Large intestine (tissue), 3 donors: ENCODE results near the gene DLEC1. TPM values are rescaled to one million over a fixed set of nuclear protein-coding genes. Genes with fewer than 3 reads are reported as not detected.

Experiments used
- DNase-seq, 2 donors: peaks; one replicate each; pipeline versions ENCODE4 v3.0.0 to v3.0.0-alpha.2; 2013
- H3K27ac ChIP-seq: one replicate; pipeline ENCODE4 v1.5.1; 2013; ENCODE audit warnings: low read length
- H3K27me3 ChIP-seq: 2 replicates; pipeline ENCODE4 v1.6.1; 2013; ENCODE audit warnings: low read length; ENCODE audit not compliant: control insufficient read depth, insufficient read depth
- H3K36me3 ChIP-seq: 2 replicates; pipeline ENCODE4 v1.6.1; 2013; ENCODE audit warnings: low read length; ENCODE audit not compliant: control insufficient read depth, insufficient read depth
- H3K4me1 ChIP-seq: one replicate; pipeline ENCODE4 v1.6.1; 2013; ENCODE audit warnings: low read length; ENCODE audit not compliant: control insufficient read depth, insufficient read depth
- H3K4me3 ChIP-seq: one replicate; pipeline ENCODE4 v1.5.1; 2013; ENCODE audit warnings: low read length
- H3K9me3 ChIP-seq: one replicate; pipeline ENCODE4 v1.6.1; 2013; ENCODE audit warnings: mild to moderate bottlenecking, low read depth, low read length, moderate library complexity; ENCODE audit not compliant: control insufficient read depth
- WGBS: methylation state at CpG from one replicate; pipeline ENCODE4 v1.1.5; 2013; ENCODE audit warnings: low lambda C conversion rate; ENCODE audit not compliant: insufficient coverage; 5-methylcytosine and 5-hydroxymethylcytosine counted together
- polyA plus RNA-seq: library from polyadenylated mRNA; unstranded; fragments of 120-200 nt; gene quantifications from one replicate; pipeline ENCODE4 v1.2.1, GENCODE V29; 2013

Gene DLEC1
- polyA plus RNA-seq, 1 donor, result 1.2 TPM

GRCh38 chr3:38095669-38096483, 56.9 kb downstream of the DLEC1 start:
- DNase-seq, result no peak

GRCh38 chr3:38097446-38098375, 58.7 kb downstream of the DLEC1 start:
- no peaks in the 10 kb centered on the region for H3K4me1 ChIP-seq
- no peak for DNase-seq
- H3K27me3 ChIP-seq, result no peaks in the 10 kb centered on the region
- H3K36me3 ChIP-seq, result no peaks in the 10 kb centered on the region
- H3K9me3 ChIP-seq, result no peaks in the 10 kb centered on the region
- no peak overlapping the region for H3K27ac ChIP-seq
- H3K4me3 ChIP-seq, result no peak overlapping the region
- no CpG with 5 or more reads among the region's 19 CpGs for WGBS

More at GRCh38 chr3:38095669-38096483, 56.9 kb downstream of the DLEC1 start:
- Histone ChIP-seq H3K4me3 (no peak overlapping the region), H3K36me3 (no peaks in the 10 kb centered on the region), H3K4me1 (no peaks in the 10 kb centered on the region), H3K27ac (no peak overlapping the region), H3K27me3 (no peaks in the 10 kb centered on the region), H3K9me3 (no peaks in the 10 kb centered on the region)
- no CpG with 5 or more reads among the region's 6 CpGs for WGBS

DNA sequence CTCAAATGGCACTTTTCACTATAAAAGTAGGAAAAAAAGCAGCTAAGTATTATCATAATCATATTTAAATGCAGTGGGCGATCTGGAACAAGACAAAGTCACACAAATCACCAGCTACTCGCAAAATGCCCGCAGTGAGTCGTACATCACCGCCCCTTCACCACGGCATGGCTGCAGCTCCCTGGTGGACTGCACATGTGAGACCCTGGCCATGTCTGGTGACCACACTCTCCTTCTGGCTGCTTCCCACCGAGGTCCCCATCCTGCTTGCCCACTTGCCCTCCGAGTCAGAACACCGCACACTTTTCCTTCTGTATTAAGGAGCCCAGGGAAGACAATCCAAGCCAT, 59.3 kb downstream of the DLEC1 start:
- Histone ChIP-seq H3K27ac (no peak overlapping the region), H3K36me3 (no peaks in the 10 kb centered on the region), H3K27me3 (no peaks in the 10 kb centered on the region), H3K9me3 (no peaks in the 10 kb centered on the region), H3K4me3 (no peak overlapping the region), H3K4me1 (no peaks in the 10 kb centered on the region)
- no peak for DNase-seq
- no CpG with 5 or more reads among the region's 9 CpGs for WGBS

GRCh38 chr3:38099518-38099917, 60.5 kb downstream of the DLEC1 start:
- H3K4me3 ChIP-seq, result no peak overlapping the region
- no peaks in the 10 kb centered on the region for H3K36me3 ChIP-seq
- no peaks in the 10 kb centered on the region for H3K9me3 ChIP-seq
- no peak overlapping the region for H3K27ac ChIP-seq
- H3K27me3 ChIP-seq, result no peaks in the 10 kb centered on the region
- no CpG with 5 or more reads among the region's 5 CpGs for WGBS
- no peak for DNase-seq
- H3K4me1 ChIP-seq, result no peaks in the 10 kb centered on the region

DNA sequence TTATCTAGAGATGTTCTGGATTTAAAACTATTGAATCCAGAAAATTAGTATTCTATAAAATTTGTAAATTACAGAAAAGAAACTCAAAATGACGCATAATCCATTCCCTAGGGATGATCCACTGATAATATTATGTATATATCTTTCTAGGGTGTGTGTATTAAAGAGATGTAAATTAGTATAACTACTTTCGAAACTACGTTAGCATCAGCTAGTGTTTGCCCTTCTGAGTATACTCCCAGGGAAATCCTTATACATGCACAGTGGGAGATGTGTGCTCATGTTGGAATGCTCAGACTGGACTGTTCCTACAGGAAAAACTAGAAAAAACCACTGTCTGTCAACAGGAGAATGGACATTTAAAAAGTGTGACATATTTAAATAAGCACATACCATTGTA, 61.5 kb downstream of the DLEC1 start:
- Histone ChIP-seq H3K27me3 (no peaks in the 10 kb centered on the region), H3K4me1 (no peaks in the 10 kb centered on the region), H3K27ac (no peak overlapping the region), H3K4me3 (no peak overlapping the region), H3K9me3 (peaks cover under 1% of the 10 kb centered on the region), H3K36me3 (no peaks in the 10 kb centered on the region)
- WGBS, result no CpG with 5 or more reads among the region's 3 CpGs
- DNase-seq, result no peak

DNA sequence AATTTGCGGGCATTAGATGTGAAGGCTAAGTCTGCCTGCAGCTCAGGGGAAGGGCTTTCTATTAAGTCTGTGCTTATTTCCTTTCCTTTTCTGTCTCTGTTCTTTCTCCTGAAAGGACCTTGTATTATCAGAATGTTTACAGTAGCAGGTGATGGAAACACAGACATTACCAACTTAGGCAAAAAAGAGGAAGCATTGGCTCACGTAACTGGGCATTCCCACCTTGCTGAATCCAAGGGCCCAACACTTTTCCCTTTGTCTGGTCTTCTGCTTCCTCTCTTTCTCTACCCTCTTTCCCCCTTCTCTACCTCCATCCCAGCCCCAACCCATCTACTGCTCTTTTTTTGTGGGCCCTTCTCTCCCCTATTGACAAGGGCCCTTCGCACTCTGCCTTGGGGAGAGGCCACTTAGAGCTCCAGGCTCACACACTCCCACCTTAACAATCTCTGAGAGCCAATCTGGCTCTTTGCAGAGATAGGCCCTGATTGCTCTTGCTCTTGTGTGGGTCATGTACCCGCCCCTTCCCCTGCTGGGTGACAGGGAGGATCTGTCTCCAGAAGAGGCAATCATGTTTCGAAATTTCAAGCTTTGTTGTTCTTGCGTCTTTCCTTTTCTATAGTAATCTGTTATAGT, 62.9 kb downstream of the DLEC1 start:
- Histone ChIP-seq H3K9me3 (peaks cover 3% of the 10 kb centered on the region), H3K4me3 (no peak overlapping the region), H3K27ac (no peak overlapping the region), H3K27me3 (no peaks in the 10 kb centered on the region), H3K4me1 (no peaks in the 10 kb centered on the region), H3K36me3 (no peaks in the 10 kb centered on the region)
- WGBS, result no CpG with 5 or more reads among the region's 6 CpGs
- peak in 1 of 2 donors; percentile 41 for DNase-seq

DNA sequence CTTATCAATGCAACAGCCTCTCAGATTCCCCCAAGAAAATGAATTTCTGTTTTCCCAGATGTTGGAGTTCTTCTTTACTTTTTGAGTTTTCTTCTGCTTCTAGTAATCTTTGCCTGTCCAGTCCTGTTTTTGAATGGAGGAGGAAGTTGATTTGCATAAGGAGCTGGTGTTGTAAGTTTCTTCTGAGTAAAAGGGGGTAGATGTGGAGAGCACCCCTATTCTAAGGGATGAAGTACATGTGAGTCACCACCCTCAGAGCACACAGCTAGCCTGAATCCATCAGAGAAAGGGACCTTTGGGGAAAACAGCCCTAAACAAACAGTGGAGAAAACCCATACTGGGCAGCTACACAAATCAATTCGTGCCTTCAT, 63.4 kb downstream of the DLEC1 start:
- Histone ChIP-seq H3K4me3 (no peak overlapping the region), H3K27ac (no peak overlapping the region)
- 63% methylated on average over 1 of the region's 1 CpG for WGBS

DNA sequence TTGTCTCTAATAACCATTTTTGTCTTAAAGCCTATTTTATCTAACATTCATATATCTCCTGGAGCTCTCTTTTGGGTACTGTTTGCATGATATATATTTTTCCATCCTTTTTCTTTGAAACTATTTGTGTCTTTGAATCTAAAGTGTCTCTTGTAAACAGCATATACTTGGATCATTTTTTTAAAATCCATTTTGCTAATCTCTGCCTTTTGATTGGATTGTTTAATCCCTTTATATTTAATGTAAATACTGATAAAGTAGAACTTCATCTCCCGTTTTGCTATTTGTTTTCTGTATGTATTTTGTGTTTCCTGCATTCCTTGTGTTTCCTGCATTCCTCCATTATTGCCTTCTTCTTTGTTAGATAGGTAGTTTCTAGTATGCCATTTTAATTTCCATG, 66.5 kb downstream of the DLEC1 start:
- Histone ChIP-seq H3K27ac (no peak overlapping the region), H3K9me3 (peaks cover 3% of the 10 kb centered on the region), H3K27me3 (no peaks in the 10 kb centered on the region), H3K4me1 (no peaks in the 10 kb centered on the region), H3K36me3 (no peaks in the 10 kb centered on the region), H3K4me3 (no peak overlapping the region)
- 71% methylated on average over 1 of the region's 1 CpG for WGBS
- DNase-seq, result no peak

More for the DNA sequence above, 63.4 kb downstream of the DLEC1 start:
- Histone ChIP-seq H3K27me3 (no peaks in the 10 kb centered on the region), H3K36me3 (no peaks in the 10 kb centered on the region), H3K4me1 (no peaks in the 10 kb centered on the region), H3K9me3 (peaks cover 3% of the 10 kb centered on the region)
- no peak for DNase-seq

GRCh38 chr3:38107911-38108648, 69.1 kb downstream of the DLEC1 start:
- H3K9me3 ChIP-seq, result peaks cover 3% of the 10 kb centered on the region
- H3K4me1 ChIP-seq, result no peaks in the 10 kb centered on the region
- DNase-seq, result no peak
- no peak overlapping the region for H3K27ac ChIP-seq
- no peaks in the 10 kb centered on the region for H3K27me3 ChIP-seq
- H3K36me3 ChIP-seq, result no peaks in the 10 kb centered on the region
- WGBS, result no CpG with 5 or more reads among the region's 7 CpGs
- H3K4me3 ChIP-seq, result no peak overlapping the region
